OCI-M1 (cell line): ENCODE measurements around the gene SYCP2.
A peak's percentile ranks its signal among the peaks of the same experiment; 100 is the strongest.
"Not testable (repeated sequence)": the region's sequence is repeated elsewhere in the genome, so short reads cannot be mapped to it uniquely, and the experiment has no call there.

ENCODE experiments used
- DNase-seq: peaks from one replicate; lab custom pipeline; 2025; lab: John Stamatoyannopoulos, UW

Gene SYCP2, protein sequence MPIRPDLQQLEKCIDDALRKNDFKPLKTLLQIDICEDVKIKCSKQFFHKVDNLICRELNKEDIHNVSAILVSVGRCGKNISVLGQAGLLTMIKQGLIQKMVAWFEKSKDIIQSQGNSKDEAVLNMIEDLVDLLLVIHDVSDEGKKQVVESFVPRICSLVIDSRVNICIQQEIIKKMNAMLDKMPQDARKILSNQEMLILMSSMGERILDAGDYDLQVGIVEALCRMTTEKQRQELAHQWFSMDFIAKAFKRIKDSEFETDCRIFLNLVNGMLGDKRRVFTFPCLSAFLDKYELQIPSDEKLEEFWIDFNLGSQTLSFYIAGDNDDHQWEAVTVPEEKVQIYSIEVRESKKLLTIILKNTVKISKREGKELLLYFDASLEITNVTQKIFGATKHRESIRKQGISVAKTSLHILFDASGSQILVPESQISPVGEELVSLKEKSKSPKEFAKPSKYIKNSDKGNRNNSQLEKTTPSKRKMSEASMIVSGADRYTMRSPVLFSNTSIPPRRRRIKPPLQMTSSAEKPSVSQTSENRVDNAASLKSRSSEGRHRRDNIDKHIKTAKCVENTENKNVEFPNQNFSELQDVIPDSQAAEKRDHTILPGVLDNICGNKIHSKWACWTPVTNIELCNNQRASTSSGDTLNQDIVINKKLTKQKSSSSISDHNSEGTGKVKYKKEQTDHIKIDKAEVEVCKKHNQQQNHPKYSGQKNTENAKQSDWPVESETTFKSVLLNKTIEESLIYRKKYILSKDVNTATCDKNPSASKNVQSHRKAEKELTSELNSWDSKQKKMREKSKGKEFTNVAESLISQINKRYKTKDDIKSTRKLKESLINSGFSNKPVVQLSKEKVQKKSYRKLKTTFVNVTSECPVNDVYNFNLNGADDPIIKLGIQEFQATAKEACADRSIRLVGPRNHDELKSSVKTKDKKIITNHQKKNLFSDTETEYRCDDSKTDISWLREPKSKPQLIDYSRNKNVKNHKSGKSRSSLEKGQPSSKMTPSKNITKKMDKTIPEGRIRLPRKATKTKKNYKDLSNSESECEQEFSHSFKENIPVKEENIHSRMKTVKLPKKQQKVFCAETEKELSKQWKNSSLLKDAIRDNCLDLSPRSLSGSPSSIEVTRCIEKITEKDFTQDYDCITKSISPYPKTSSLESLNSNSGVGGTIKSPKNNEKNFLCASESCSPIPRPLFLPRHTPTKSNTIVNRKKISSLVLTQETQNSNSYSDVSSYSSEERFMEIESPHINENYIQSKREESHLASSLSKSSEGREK (N-terminal part only)

DNA sequence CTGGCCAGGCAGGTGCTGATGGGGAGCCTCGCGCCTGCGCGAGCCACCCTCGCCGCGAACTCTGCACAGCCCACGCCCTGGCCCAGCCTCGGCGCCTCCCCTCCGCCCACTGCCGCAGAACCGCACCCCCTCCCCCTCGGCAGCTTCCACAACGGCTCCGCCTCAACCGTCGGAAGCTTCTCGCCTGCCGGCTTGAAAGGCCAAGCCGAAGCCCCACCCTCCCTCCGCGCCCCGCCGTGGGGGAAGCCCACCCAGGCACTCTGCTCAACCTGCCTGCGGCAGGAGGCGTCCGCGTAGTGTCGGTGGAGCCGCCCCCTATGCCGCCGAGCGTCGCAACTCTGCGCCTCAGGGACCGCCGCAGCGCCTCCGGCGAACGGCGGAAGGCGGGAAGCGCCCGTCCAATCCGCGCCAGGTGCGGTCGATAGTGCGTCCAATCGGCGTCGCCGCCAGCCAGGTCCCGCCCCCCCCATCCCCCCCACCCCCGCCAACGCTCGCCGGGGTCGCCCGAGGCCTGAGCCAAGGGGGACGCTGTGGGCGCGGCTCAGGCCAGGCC, at the start of gene SYCP2:
TSS of gene SYCP2 (minus strand) at position 342 of the 553 bp plus-strand sequence. CDS start 11,224 bp downstream, outside the sequence.
- no peak for DNase-seq

GRCh38 chr20:59983076-59983475, 49.6 kb upstream of the SYCP2 start:
- DNase-seq, result no peak

DNA sequence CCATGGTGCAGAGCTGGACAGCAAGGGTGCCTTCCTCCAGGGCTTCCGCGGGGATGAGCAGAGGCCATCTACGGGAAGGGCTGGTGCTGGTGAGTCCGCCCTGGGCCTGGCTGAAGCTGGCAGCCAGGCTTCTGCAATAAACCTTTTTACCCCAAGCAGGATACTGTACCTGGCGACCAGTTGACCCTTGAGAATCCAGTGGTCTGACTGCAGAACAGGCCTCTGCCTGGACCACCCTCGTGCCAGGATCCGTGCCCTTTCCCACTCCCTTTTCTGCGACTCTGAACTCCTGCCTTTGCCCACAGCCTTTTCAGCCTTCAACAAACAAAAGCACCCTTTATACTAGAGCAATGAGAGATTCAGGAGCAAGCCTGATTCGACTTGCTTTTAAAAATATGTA, 43.6 kb upstream of the SYCP2 start:
- no peak for DNase-seq

- DNase-seq, result no peak
Observed at GRCh38 chr20:59976156-59976782, 42.8 kb upstream of the SYCP2 start.

- DNase-seq, result no peak
Observed at GRCh38 chr20:59972037-59972801, 38.8 kb upstream of the SYCP2 start.

DNA sequence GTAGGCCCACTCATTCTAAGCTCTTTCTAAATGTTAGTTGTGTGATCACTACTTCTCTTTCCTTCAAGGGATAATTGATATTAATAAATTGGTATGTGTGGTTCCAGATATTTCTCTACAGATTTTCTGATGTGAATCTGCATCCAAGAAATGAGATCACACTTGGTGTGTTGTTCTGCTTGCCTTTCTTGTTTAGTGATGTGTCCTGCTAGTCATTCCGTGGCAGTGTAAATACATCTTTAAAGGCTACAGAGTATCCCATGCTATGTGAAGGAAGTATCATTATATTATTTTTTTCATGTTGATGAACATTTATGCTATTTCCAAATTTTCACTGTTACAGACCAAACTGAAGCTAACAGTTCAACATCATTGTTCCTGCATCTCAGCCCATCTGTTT, 38.0 kb upstream of the SYCP2 start:
- DNase-seq, result no peak

DNA sequence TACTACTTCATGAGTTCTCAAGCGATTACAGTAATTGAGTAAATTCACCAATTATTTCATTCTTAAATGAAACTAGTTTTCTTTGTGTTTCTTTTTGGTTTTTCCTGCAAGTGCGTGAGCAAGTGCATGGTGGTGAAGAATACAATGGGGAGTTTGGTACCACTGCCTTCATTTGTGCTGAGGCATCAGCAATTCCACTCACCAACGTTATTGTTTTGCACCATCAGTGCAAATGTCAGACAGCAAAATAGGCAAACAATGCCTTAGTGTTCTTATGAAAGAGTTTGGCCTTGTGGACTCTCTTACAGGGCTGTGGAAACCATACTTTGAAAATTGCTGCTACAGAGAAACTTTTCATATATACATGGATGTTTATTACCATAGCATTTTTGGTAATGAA, 33.0 kb upstream of the SYCP2 start:
- DNase-seq, result no peak

- DNase-seq, result no peak
Observed at GRCh38 chr20:59962155-59962554, 28.7 kb upstream of the SYCP2 start.

DNA sequence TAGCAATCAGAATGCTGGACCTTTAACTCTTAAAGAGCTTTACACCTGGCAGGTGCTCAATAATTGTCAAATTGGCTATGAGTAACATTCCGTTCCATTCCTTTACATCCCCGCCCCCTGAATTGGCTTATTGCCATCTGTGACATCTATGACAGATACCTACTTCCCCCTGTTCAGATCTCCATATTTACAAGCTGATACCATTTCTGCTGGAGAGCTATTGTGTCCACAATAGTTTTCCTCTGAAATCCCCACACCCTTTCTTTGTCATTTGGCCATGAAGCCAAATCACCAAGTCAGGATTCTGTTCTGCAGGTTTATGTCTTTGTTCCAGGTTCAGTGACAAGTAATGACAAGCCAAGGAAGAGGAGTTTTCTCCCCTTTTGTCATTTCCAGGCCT, 28.0 kb upstream of the SYCP2 start:
- no peak for DNase-seq

- no peak for DNase-seq
Observed at GRCh38 chr20:59958626-59959025, 25.2 kb upstream of the SYCP2 start.

- no peak for DNase-seq
Observed at GRCh38 chr20:59958123-59958522, 24.7 kb upstream of the SYCP2 start, which contains the start of gene CDH26. CDH26 (plus strand) TSS chr20:59958423; CDS start chr20:59958727, 304 bp downstream.

- not testable (repeated sequence) for DNase-seq
Observed at GRCh38 chr20:59957568-59957967, 24.1 kb upstream of the SYCP2 start.

- DNase-seq, result peak; percentile 64
Observed at GRCh38 chr20:59955131-59955796, 21.8 kb upstream of the SYCP2 start.

DNA sequence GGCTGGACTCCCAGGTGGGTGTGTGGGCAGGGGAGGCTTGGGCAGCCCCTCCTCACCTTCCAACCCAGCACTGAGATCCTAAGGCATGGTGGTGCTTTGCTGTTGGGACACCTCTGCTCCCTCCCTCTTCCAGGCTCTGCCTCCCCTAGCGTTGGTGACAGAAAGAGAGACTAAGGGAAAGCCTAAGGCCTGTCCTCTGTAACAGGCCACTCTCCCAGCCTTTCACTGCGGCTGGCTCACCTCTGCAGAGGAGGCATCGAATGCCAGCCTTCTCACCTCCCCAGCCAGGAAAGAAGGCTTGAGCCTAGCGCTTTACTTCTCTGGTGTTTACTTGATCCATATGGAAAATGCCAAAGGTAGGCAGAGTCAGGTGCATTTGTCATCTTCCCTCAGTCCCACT, 21.3 kb upstream of the SYCP2 start:
- DNase-seq, result no peak

GRCh38 chr20:59949911-59950310, 16.5 kb upstream of the SYCP2 start:
- no peak for DNase-seq

DNA sequence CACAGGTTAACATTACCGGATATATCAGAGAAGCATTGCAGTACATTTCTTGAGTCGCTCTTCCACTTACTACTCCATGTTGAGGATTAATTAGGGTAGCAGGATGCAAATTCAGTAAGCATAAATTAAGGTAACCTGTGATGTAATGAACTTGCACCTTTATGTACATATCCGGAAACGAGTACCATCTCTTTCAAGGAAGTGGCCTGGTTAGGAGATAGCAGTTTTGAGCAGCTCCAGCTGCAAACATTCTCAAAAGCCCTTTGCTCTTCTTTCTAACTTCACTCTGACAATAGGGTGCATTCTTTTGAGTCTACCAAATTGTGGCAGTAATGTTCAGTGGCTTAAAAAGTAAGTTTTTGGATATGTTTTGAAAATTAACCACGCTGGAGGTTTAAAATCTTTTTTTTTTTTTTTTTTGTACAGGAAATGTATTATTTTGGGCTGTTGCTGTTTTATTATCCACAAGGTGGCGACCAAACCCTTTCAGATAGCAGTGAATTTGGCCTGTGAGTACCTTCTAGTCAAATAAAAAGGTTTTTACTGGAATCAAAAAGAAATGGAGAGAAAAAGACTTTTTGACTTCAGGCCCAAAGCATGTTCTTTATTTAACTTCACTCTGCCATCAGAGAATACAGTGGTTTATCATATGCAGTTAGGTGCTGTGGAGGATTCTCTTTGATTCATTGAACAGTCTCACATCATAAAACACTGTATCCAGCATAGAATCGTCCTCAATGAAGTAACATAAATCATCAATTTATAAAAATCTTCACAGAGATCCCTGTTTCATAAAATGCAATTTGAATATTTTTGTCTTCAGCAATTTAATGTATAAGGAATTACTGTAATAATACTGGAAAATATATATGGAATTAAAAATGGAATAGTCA, 15.6 kb upstream of the SYCP2 start:
- DNase-seq, result peak; percentile 73

- peak; percentile 62 for DNase-seq
Observed at GRCh38 chr20:59948212-59948611, 14.8 kb upstream of the SYCP2 start.

DNA sequence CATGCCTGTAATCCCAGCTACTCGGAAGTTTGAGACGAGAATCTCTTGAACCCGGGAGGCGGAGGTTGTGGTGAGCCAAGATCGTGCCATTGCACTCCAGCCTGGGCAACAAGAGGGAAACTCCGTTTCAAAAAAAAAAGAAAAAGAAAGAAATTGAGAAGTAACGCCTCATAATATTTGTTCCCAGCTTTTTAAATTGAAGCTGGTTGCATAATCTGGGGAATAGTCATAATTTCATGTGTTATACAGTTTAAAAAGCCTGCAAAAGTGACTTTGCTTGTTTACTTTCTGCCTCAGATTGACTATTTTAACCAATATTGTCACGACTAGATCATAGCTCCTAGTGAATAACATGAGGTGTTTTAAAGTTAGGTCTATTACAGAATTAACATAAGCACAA, 13.9 kb upstream of the SYCP2 start:
- DNase-seq, result no peak

GRCh38 chr20:59945731-59946130, 12.3 kb upstream of the SYCP2 start:
- no peak for DNase-seq
